ENCODE data around the gene NLRC5.
A peak's percentile ranks its signal among the peaks of the same experiment; 100 is the strongest.

The NLRC5 gene, protein sequence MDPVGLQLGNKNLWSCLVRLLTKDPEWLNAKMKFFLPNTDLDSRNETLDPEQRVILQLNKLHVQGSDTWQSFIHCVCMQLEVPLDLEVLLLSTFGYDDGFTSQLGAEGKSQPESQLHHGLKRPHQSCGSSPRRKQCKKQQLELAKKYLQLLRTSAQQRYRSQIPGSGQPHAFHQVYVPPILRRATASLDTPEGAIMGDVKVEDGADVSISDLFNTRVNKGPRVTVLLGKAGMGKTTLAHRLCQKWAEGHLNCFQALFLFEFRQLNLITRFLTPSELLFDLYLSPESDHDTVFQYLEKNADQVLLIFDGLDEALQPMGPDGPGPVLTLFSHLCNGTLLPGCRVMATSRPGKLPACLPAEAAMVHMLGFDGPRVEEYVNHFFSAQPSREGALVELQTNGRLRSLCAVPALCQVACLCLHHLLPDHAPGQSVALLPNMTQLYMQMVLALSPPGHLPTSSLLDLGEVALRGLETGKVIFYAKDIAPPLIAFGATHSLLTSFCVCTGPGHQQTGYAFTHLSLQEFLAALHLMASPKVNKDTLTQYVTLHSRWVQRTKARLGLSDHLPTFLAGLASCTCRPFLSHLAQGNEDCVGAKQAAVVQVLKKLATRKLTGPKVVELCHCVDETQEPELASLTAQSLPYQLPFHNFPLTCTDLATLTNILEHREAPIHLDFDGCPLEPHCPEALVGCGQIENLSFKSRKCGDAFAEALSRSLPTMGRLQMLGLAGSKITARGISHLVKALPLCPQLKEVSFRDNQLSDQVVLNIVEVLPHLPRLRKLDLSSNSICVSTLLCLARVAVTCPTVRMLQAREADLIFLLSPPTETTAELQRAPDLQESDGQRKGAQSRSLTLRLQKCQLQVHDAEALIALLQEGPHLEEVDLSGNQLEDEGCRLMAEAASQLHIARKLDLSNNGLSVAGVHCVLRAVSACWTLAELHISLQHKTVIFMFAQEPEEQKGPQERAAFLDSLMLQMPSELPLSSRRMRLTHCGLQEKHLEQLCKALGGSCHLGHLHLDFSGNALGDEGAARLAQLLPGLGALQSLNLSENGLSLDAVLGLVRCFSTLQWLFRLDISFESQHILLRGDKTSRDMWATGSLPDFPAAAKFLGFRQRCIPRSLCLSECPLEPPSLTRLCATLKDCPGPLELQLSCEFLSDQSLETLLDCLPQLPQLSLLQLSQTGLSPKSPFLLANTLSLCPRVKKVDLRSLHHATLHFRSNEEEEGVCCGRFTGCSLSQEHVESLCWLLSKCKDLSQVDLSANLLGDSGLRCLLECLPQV (N-terminal part only)

DNA sequence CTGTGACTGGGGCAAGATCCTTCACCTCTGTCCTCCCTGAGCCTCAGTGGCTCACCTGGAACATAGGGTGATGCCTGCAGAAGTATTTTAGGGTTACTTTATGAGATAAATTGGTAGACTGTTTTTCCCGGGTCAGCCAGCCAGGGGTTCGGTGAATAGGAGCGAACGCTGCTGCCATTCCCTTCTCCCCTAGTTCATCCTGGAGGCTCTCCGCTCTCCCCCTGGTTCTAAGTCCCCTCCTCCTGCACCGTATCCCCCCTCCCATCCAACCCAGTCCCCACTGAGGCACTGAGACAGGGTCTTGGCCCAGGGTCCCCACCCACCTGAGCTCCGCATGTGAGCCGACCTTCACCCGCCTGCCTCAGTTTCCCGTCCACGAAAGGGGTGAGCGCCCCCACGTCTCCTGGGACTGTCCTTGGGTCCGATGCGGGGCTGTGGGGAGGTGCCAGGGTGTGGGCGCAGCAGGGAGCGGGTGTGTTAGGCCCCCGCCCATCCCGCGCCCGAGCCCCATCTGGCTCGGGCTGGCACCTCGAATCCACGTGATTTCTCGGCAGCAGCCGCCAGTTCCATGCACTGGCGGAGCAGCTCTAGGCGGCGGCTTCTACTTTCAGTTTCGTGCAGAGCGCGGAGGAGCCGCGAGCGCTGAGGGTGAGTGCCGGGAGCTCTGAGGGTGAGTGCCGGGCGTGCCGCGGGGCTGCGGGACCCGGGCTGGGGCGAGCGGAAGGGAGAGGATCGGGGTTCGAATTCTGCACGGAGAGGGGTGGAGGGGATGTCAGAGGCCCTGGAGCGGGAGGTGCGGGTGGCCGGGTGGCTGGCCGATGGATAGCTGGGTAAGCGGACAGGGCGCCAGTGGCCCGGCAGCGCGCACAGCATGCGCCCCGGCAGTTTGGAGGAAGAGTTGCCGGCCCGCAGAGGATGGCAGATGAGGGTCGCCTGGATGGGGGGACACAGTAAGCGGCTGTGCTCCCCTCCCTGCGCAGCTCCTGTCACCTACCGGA, at the start of gene NLRC5:
NLRC5 (plus strand) TSS at position 610 of the 998 bp plus-strand sequence. CDS start 31,156 bp downstream, outside the sequence.
- peak; percentile 90 to 92 for DNase-seq (ENCODE audit: low read depth in 2 of 2)

DNA sequence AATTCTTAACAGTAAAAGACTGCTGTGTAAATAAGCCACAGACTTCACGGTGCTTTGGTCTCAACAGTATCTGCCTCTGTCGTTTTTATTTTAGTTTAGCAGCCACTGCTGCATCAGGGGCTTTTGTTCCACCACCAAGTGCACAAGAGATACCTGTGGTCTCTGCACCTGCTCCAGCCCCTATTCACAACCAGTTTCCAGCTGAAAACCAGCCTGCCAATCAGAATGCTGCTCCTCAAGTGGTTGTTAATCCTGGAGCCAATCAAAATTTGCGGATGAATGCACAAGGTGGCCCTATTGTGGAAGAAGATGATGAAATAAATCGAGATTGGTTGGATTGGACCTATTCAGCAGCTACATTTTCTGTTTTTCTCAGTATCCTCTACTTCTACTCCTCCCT, 49.6 kb upstream of the NLRC5 start:
- DNase-seq (ENCODE audit: low read depth in 2 of 2): no peak

DNA sequence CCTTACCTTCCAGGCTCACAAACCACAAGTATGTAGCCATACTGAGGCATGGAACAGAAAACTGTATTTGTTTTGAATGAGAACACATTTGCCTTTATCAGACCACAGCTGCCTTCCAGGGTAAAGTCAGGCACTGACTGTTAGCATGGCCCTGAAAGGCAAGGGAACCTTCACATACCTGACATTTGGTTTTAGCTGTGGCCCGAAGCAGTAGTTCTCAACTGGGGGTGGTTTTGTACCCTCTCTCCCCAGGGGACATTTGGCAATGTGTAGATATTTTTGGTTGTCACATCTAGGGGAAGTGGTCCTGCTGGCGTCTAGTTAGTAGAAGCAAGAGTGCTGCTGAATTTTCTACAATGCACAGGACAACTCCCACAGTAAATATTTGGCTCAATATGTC, 48.3 kb upstream of the NLRC5 start:
- DNase-seq (ENCODE audit: low read depth in 2 of 2): no peak

DNA sequence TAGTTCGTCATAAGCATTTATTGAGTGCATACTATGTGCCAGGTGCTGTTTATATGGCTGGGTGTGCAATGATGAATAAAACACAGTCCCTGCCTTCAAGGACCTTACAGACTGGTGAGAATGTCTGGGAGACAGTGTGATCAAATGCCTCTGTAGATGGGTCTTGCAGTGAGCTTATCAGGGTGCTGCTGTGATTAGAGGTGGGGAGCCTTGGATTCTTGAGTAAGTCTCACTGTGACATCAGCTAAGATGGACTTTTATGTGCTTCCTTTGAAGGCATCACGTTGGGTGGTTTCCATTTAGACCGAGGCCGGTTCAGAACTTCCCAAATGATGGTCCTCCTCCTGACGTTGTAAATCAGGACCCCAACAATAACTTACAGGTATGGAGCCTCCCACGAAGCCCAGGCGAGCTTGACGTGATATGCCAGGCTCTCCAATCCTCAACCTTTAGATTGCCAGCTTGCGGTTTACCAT, 47.5 kb upstream of the NLRC5 start:
- DNase-seq (ENCODE audit: low read depth in 2 of 2): no peak

DNA sequence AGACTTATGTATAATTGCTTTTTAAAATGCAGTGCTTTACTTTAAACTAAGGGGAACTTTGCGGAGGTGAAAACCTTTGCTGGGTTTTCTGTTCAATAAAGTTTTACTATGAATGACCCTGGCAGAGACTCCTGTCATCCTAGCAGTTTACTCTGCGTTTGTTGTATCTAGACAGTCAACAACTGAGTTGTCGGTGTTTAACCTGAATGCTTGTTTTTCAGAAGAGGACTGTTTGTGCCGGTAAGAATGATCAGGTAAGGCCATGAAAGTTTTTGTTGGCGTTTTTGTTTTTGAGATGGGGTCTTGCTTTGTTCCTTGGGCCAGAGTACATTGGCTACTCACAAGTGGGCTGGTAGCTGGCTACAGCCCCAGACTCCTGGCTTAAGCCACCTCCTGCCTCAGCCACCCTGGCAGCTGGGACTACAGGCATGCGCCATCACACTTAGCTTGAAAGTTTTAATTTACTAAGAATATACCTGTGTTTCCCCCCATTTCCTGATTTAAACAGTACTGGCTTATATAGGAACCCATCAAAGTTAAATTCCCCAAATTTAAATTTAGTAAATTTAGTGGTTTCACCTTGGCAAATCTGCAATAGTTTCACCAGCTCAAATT, 45.5 kb upstream of the NLRC5 start:
- no peak for DNase-seq (ENCODE audit: low read depth in 2 of 2)

DNA sequence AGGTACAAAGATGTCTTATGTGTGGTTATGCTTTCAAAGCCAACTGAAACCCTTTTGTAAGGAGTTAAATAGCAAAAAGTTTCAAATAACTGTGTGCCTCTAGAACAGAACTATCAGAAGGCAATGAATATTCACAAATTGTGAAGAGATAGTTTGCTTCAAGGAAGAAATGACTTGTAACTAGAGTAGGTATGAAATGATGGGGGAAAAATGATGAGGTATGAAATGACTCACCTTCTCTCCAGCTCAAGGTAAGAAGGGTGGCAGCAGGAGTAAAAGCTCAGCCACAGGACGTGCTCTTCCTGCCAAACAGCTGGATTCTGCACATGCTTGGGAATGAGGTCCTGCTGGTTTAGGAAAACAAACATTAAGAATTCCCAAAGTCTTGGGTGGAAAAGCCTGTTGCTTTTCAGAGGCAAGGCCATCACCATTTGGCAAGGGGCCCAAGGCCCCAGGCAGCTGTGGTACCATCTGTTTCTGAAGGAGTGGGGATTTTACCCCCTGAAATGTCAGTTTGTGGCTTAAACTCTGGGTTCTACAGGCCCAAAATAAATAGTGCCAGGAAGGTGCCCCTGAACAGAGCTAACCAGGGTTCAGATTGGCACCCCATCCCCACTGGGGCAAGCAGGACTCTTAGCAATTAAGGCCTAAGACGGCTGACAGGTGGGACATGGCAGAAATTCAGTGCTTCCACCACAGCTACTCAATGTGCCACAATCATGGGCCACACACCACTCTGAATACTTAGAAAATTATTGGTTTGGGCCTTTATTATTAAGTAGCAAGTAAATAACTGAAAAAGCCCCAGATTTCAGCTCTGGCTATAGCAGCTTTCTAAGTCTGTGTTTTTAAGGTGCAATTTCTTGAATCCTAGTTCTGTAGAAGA, 44.2 kb upstream of the NLRC5 start:
- no peak for DNase-seq (ENCODE audit: low read depth in 2 of 2)

DNA sequence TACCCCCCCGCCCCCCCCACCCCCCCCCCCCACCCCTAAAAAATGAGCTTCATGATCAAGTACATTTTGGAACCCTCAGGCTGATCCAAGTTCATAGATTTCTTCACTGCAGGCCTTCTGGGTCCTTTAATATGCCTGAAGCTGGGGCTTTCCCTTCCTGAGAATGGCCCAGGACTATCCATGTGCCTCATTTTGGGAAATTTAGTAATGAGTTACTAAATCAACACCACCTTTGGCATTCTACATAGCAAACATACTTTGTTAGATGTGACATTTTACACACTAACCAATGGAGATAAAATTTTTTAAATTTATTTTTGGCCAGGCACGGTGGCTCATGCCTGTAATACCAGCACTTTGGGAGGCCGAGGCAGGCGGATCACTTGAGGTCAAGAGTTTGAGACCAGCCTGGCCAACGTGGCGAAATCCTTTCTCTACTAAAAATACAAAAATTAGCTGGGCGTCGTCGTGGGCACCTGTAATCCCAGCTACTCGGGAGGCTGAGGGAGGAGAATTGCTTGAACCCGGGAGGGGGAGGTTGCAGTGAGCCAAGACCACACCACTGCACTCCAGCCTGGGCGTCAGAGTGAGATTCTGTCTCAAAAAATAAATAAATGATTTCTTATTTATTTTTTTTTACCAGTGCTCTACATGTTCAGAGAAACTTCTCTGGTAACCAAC, 43.4 kb upstream of the NLRC5 start:
- DNase-seq (ENCODE audit: low read depth in 2 of 2): no peak

DNA sequence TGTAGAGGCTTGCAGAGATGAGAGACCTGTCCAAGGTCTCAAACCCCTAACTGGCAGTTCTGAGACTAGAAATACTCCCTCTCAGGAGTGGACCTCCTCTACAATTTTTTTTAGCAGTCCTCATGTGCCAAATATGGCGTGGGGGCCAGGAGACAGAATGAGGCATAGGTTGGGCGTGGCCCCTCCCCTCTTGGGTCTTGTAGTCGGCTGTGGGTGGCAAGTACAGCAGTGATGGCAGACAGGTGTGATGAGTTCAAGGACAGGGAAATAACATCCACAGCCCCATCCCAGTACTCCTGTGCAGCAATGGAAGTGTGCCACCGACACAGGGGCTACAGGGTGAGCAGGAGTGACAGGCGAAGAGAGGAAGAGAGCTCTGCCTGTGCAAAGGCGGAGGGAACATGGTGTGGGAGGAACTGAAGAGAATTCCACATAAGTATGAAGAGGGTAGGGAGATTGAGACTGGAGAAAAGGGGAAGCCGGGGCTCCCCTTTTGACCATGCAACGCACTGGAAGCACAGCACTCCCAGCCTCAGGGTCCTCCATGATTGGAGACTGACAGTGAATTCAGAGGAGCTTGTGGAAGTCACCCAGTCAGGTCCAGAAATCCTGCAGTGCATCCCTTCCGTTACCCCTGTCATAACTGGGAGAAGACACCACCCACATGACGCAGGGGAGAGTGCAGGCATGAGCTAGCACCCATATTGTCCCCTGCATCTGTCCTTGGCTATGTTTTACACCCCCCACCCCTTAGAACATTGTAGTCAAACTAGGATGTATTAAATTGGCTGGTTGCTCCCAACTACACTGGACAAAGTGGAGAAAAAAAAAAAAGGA, 42.4 kb upstream of the NLRC5 start:
- no peak for DNase-seq (ENCODE audit: low read depth in 2 of 2)

DNA sequence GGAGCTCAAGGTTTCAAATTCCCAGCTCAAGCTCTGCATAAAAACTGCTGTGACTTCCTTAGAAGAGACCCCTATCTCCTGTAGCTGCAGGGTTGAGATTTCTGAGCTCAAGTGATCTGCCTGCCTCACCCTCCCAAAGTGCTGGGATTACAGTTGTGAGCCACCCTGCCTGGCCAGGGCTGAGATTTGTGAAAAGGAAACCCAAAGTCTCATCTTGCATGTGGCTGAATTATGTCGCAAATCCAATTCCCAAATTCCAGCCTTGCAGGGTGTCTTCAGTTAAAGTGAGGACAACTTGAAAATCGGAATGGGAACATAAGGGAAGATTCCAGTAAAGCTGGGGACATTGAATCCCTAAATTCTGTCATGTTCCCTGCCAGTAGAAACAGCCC, 41.8 kb upstream of the NLRC5 start:
- DNase-seq (ENCODE audit: low read depth in 2 of 2): no peak

DNA sequence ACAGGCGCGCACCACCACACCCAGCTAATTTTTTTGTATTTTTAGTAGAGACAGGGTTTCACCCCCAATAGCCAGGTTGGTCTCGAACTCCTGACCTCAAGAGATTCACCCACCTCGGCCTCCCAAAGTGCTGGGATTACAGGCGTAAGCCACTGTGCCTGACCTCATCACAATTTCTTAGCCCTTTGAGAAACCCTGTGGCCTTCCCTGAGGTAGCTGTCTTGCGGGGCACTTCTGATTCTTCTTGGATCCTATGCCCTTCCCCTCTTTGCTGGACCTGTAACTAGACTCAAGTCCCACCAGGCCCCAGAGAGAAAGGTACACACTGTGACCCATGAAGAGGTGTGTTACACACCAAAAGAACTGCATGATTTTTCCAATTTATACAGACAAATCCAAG, 41.1 kb upstream of the NLRC5 start:
- no peak for DNase-seq (ENCODE audit: low read depth in 2 of 2)

DNA sequence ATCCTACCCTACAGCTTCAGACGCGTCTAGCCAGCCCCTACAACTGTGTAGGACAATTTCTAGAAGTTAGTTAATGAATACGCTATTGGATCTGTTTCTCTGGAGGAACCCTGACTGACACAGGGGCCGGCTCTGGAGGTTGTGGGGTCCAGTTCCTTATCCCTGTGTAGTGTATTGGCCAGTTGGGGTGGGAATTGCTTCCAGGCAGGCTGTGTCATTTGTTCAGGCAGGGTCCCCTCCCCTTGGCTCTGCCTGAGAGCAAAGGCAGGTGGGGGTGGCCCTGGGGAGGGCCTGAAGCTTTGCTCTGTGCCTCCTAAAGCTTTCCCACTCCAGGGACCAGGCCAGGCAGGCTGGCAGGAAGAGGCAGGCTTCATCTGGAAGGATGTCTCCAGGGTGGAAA, 39.3 kb upstream of the NLRC5 start:
- DNase-seq (ENCODE audit: low read depth in 2 of 2): no peak

DNA sequence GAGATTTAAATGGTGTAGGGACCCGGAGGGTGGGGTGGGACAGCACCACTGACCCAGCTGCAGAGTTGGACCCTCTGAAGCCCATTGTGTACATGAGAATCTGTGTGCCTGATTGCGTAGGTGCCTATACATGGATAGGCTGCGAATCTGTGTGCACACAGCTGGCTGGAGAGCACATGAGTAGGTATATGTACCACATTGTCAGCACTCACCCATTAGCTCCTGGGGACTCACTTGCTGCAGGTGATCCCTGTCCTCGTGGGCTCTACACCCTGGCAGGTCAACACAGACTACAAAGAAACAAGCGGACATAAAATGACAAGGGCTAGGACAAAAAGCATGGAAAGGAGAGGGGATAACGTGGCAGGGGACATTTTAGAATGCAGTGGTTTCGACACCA, 38.9 kb upstream of the NLRC5 start:
- no peak for DNase-seq (ENCODE audit: low read depth in 2 of 2)

DNA sequence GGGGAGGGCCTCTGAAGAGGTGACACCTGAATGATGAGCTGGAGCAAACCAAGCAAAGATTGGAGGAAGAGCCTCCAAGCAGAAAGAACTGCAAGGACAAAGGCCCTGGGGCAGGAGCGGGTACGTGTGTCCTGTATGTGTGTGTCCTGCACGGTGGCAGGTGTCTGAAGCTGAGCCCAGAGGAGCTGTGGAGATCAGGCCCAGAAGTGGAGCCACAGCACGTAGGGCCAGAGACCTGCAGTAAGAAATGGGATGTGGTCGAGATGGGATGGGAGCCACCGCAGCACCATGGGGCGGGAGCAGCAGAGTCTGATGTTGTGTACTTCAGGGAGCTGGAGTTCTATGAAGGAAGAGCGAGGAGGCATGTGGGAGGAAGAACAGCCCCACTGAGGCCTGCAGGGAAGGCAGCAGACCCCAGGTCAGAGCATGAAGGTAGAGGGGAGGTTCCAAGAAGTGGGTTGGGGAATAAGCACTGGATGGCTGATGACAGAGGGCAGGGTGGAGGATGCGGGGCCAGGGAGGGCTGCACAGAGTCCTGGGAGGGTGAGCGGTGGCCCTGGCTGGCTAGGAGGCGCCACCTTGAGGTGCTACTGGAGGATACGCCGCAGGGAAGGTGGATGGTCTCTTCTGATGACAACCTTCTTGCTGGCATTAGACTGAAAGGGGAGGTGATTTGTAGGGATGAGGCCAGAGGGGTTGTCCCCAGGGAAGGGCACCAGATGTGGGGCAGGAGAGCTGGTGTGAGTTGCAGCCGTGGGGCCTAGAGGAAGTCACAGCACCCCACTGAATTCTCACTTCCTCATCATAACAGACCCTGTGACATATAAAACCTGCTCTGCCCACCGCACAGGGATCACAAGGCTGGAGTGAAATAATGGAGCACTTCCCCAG, 38.2 kb upstream of the NLRC5 start:
- DNase-seq (ENCODE audit: low read depth in 2 of 2): peak; percentile 25 to 39

DNA sequence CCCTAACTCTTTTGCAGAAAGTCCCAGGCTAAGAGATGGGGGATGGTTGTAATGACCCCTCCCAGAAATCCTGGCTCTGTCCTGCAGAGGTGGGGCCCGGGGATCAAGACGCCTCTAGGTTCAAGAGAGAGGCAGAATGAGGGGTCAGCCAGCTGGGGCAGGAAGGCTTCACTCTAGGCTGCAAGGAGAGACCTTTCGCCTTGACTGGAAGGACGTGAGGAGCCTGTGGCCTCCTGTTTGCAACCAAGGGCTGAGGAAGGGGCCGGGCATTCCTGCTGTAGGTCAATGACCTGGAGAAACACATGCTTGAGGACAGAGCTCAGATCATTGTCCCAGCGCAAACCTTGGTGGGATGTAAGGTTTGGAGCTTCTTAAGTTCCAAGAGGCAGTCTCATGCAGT, 36.4 kb upstream of the NLRC5 start:
- no peak for DNase-seq (ENCODE audit: low read depth in 2 of 2)

DNA sequence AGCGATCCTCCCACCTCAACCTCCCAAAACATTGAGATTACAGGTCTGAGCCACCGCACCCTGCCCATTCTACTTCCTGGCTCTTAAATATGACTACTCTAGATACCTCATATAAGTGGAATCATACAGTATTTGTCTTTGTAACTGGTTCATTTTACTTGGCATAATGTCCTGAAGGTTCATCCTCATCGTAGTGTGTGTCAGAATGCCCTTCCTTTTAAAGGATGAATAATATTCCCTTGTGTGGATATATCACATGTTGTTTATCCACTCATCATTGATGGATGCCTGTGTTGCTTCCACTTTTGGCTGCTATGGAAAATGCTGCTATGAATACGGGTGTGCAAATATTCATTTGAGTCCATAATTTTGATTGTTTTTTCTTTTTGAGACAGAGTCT, 33.3 kb upstream of the NLRC5 start:
- DNase-seq (ENCODE audit: low read depth in 2 of 2): no peak

DNA sequence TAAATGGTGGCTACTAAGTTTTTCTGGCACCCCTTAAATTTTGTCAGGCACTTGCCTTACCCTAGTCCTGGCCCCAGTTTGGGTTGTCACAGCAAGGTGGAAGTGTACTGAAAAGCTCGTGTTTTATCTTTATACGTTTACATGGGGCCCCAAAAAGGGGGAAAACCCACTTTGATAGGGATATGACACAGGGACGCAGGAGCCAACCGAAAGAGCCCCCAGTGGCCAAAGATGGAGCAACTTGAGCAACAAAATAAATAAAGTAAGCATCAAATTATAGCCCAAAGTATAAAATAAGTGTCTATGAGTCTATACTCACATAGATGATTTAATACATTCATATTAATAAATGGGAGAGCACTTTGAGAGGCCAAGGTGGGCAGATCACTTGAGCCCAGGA, 32.6 kb upstream of the NLRC5 start:
- DNase-seq (ENCODE audit: low read depth in 2 of 2): no peak

All from stimulated activated CD8-positive, alpha-beta memory T cell treated with anti-CD3 and anti-CD28 coated beads, Interleukin-7, amount 100 ng/mL, for 4 hours (primary cell).